HFF-Myc (cell line): Measurements from ENCODE around the gene KCNQ2.

Source experiments
- DNase-seq: peaks from one replicate; pipeline ENCODE4 v3.0.0-alpha.2; 2011; ENCODE audit warnings: low read depth; ENCODE audit errors: extremely low read depth
- H3K4me3 ChIP-seq: replicated peaks from 2 replicates; pipeline ENCODE4 v1.5.1; 2011; ENCODE audit warnings: low read depth, mild to moderate bottlenecking, control low read depth, low read length
- TF ChIP-seq, protein P1 (sequence below): IDR thresholded peaks from 2 replicates; pipeline ENCODE4 v1.5.1; 2012; ENCODE audit warnings: mild to moderate bottlenecking, low read depth, low read length, control low read depth; ENCODE audit errors: missing control alignments

KCNQ2 gene

DNA sequence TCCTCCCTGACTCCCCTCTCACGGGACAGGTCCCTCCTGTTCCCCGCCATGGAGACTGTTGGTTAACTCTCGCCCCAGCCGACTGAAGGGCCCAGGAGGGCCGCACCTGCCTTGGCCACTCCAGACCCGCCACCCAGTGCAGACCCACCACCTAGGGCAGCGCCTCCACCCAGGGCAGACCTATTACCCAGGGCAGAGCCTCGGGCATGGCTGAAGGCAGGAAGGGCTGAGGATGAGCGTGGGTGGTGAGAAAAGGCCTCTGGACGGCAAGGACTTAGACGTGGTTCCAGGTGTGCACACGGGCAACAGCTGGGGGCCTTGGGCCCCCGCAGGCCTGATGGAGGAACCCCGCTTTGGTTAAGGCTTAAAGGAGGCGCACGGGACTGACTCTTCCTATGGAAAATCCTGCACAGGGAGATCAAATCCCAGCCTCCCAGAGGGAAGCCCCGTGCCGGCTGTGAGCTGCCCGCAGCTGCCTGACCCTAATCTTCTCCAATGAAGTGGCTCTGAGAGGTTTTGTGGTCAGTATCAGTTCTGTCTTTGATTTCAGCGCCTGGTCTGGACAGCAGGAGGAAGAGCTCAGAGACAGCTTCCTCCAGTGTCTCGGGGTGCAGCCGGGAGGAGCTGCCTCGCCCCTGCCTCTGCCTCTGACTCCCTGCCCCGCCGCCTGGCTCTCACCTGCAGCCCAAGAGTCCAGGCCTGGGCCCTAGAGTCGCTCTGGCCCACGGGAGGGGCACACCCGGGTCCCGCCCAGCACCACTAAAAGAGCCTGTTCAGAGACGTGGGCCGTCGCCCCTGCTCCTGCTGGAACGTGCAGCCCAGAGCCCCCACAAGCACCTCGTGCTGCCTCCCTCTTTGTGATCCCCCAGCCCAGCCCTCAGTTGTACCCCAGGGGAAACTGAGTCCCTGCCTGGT, 99.2 kb downstream of the KCNQ2 start:
- DNase-seq, result no peak
- TF ChIP-seq, protein P1, sequence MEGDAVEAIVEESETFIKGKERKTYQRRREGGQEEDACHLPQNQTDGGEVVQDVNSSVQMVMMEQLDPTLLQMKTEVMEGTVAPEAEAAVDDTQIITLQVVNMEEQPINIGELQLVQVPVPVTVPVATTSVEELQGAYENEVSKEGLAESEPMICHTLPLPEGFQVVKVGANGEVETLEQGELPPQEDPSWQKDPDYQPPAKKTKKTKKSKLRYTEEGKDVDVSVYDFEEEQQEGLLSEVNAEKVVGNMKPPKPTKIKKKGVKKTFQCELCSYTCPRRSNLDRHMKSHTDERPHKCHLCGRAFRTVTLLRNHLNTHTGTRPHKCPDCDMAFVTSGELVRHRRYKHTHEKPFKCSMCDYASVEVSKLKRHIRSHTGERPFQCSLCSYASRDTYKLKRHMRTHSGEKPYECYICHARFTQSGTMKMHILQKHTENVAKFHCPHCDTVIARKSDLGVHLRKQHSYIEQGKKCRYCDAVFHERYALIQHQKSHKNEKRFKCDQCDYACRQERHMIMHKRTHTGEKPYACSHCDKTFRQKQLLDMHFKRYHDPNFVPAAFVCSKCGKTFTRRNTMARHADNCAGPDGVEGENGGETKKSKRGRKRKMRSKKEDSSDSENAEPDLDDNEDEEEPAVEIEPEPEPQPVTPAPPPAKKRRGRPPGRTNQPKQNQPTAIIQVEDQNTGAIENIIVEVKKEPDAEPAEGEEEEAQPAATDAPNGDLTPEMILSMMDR, result no peak
- no peak overlapping the region for H3K4me3 ChIP-seq

DNA sequence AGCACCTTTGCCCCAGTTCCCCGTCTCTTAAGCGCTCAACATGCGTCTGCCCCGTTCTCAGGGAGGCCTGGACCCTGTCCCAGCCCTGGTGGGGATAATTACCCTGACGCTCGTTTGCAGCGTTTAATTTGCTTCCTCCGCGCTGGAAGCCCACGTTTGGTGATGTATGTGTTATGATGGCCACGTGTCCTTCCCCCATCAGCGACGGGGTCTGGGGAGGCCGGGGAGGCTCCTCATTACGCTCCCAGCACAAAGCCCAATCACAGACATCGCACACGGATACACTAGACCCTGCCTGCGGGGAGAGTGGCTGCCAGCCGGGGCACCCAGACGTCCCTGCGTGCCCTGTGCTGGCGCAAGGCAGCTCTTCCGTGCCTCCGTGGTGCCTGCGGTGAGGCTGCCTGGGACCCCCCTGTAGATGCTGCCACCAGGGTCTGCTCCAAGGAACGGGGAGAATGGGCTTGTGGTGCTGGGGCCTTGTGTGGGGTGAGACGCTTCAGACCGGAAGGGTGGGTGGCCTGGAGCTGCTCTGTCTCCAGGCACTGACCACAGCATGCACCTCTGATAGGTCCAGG, 101.1 kb downstream of the KCNQ2 start:
- TF ChIP-seq, protein P1, result no peak
- no peak for DNase-seq
- H3K4me3 ChIP-seq, result no peak overlapping the region

DNA sequence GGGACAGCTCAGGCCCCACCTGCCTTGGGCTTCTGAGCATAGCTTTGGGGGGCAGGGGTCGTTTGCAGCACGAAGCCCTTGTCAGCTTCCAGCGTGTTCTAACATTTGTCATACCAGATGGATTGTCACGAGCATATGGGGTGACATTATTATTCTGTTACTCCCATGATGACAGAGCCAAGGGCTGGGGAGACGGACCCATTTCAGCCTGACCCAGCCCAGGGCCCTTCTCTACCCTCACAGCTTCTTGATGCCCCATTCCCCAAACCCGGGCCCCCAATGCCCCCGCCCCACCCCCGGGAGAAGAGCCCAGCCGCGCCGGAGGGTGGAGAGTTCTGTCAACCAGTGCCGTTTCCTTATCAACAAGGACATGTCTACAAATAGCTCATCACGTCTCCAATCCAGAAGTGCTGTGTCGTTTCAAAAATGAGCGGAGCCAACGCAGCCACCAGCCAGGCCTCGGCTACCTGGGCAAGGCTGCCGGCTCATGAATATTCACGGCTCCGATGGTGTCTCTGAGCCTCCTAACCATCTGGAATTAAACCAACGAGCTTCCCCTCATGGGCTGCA, 101.8 kb downstream of the KCNQ2 start:
- no peak overlapping the region for H3K4me3 ChIP-seq
- no peak for DNase-seq
- TF ChIP-seq, protein P1, result no peak

DNA sequence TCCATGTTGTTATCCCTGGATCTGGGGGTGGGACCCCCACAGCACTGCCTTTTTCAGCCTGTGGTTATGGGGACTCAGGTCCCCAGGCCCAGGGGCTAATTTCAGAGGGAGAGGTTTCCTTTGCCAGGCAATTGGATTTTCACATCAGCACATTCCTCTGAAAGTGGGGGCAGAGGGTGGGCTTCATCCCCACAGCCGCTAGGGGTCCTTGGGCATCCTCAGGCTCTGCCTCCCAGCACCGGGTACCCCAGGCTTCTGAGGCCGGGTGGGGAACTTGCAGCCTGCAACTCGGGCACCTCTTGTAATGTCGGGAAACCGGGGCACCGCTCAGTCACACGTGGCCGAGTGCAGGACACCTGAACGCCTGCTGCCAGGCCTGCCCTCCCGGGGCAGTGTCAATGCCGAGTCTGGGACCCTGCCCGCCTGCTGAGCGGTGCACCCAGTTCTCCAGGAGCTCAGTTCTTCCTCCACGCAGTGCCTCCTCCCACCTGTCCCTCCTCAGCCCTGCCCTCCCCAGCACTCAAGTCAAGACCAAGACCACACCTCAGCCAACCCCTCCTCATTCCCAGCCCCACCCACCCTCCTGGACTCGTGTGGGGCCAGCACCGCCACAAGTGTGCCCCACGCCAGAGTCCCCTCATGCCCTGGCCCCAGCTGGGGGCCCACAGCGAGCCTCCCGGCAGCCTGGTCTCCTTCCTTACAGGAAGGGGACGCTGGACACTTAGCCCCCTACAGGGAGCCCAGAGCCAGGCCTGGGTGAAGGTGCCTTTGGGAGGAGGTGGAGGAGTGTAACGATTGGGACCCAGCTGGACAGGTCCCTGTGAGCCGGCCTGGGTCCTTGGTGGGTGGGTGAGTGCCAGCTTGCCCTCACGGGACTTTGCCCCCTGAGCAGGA, 102.5 kb downstream of the KCNQ2 start:
- TF ChIP-seq, protein P1, result no peak
- no peak for DNase-seq

DNA sequence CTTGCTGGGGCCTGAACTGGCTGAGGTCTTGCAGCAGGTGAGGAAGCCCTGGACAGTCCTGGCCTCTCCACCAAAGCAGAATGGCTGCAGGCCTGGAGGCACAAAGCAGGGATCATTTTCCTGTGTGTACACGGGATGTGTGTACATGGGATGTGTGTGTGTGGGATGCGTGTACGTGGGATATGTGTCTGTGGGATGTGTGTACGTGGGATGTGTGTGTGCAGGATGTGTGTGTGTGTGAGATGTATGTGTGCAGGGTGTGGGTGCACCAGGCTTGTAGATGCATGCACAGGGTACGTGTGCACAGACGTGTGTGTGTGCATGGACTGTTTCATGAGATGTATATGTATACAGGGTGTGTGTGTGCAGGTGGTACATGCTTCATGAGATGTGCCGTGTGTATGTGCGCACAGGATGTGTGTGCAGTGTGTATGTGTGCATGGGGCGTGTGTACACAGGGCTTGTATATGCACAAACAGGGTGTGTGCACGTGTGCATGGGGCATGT, 103.4 kb downstream of the KCNQ2 start:
- H3K4me3 ChIP-seq, result no peak overlapping the region
- TF ChIP-seq, protein P1, result no peak
- no peak for DNase-seq

More for the DNA sequence above, 102.5 kb downstream of the KCNQ2 start:
- no peak overlapping the region for H3K4me3 ChIP-seq

DNA sequence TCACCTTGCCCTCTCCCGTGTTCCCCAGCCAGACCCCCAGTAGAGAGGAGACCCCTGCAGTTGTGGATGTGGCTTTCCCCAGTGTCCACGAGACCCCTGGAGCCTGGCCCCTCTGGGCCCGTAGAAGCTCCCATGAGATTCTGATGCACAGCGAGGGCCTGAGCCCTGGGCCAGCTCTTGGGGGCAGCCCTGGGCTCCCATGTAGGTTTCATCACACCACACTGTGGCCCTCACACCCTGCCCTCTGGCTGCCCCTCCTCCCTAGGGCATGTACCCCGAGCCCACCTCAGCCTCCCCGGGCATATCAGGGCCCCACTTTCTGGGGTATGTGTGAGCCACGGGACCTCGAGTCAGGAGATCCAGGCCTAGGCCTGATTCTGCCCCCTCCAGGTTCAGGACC, 104.3 kb downstream of the KCNQ2 start:
- TF ChIP-seq, protein P1, result no peak
- DNase-seq, result no peak
- no peak overlapping the region for H3K4me3 ChIP-seq
